ENCODE results near the gene GRB10.
A peak's percentile ranks its signal among the peaks of the same experiment; 100 is the strongest.

Gene GRB10

GRCh38 chr7:50714857-50715256, 67.8 kb downstream of the GRB10 start:
- DNase-seq, result no peak

DNA sequence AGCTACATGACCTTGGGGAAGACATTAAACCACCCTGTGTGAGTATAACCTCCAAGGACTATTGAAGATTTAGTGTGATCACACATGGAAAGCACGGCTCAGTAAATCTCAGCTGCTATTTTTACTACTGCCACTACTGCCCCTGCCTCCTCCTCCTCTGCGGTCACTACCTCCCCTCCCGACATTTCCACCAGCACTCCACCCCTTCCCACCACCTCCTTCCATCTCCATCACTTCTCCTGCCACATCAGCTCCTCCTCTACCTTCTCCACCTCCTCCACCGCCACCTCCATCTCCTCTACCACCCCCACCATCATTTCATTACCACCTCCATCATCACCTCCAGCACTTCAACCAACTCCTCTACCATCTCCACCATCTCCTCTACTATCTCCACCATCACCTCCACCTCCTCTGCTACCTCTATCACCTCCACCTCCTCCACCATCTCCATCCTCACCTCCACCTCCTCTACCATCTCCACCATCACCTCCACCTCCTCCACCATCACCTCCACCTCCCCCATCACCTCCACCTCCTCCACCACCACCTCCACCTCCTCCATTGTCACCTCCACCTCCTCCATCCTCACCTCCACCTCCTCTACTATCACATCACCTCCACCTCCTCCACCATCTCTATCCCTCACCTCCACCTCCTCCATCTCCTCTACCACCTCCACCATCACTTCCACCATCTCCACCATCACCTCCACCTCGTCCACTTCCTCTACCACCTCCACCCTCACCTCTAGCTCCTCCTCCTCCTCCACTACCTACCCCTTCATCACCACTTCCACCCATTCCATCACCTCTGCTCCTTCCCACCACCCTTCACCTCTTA, 69.4 kb downstream of the GRB10 start:
- DNase-seq, result no peak

DNA sequence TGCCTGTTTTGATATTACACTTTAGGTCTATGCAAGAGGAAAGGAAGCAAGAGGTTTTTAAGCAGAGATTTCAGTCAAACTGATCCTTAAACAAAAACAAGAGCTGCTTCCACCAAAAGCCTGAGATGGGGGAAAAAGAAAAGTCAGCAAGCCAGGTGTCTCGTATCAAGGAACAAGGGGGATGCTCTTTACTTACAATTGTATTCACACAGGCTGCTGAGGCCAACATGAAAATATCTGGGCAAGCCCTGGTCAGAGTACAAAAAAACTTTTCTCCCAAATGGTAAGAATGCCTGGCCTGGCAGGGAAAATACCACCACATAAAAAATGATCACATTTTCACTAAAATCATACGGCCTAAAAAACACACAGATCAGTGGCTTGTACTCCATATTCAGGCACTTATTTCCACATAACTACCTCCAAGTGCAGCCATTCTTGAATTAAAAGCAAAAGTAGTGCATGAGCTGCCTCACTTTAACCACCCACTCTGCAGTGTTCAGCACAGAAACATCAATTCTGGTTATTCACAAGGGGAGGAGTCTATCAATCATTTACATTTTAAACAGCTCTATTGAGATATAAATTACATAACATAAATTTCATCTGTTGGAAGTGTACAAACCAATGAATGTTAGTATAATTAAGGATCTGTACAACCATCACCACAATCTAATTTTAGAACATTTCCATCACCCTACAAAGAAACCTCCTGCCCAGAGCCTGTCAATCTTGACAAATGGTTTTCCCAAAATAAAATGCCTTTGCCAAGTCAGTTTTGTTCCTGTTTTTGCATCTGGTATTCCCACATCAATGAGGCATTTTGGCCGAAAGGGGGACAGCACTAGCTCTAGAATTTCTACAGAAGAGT, 70.2 kb downstream of the GRB10 start:
- DNase-seq, result no peak

DNA sequence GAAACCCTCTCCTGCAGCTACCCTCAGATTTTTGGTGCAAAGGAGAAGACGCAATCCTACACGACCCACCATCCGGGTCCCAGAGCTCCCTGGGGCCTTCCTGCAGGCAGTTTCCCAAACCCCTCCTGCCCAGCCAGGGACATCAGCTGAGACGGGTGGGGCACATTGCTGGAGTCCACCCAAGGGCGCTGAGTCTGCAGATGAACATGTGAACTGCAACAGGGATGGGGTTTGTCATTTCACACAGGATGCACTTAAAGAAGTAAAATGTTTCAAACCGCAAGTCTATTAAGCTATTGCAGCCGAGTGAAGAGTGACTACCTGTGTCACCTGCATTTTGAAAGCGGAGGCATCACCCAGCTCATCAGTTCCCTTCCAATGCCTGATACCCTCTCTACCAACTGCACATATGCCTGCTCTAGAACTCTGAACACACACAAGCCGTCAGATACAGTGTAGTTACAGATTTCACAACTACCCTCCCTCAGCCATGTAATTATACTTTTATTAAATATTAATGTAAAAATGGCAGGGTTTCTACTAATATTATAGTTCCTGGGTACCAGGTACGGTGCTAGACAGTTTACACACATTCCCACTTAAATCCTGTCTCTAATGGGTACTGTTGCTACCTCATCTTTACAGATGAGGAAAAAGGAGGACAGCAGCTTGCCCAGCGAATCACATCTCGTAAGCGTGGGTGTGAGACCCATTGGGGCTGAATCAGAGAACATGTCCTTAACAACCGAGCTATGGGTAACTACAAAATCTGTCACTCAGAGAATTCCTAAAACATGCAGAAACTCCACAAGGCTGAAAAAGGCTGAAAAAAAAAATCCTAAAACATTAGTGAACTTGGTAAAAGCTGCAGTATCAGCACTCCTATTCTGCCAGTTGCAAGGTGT, 71.2 kb downstream of the GRB10 start:
- DNase-seq, result no peak

DNA sequence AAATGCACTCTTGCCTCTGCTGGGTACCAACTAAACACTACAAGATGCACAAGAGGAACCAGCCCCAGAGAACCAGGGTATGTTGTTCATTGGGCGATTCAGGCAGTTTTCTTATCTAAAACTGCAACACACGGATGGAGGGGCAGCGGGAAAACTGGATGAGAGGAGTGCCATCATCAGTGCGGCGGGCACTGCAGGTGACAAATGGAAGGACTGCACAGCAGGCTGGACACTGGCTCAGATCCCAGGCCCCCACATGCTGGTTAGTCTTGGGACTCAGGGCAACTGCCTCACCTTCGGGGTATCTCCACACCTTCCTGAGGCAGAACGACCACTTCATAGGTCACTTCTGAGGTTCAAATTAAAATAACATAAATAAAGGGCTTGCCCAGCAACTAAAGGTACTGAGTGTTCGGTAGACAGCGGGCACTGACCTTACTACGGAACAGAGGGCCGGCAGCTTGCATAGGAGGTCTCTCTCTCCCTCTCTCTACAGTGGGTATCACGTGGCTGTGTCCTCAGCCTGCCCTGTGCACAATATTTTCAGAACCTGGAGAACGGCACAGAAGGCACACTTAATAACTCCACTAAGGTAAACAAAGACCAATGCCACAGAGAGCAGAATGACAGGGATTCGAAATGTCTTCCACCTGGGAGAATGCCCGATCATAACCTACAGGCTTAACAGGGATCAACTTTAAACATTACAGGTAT, 72.1 kb downstream of the GRB10 start:
- DNase-seq, result no peak

GRCh38 chr7:50709151-50709550, 73.5 kb downstream of the GRB10 start:
- no peak for DNase-seq

GRCh38 chr7:50707236-50708006, 75.3 kb downstream of the GRB10 start:
- DNase-seq, result no peak

- no peak for DNase-seq
These were observed 76.2 kb downstream of the GRB10 start for GRCh38 chr7:50706469-50706937.

DNA sequence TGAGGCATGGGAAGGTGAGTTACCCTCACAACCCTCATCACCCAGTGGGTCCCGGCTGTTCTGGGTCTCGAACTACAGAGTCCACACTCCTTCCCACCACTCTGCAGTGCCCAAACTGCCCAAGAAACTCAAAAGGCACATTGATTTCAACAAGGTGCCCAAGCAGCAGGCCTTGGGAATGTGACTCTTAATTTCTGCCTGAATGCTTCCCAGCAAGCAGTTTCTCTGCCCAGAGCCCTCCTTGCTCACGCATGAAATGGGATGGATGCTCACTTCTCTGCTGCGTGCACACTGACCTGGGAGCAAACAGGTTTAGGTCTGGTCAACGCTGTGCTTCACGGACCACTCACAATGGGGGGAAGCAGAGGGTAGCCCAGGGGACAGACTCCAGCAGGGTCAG, 77.9 kb downstream of the GRB10 start:
- DNase-seq, result no peak

- DNase-seq, result no peak
These were observed 79.0 kb downstream of the GRB10 start for GRCh38 chr7:50703654-50704053.

DNA sequence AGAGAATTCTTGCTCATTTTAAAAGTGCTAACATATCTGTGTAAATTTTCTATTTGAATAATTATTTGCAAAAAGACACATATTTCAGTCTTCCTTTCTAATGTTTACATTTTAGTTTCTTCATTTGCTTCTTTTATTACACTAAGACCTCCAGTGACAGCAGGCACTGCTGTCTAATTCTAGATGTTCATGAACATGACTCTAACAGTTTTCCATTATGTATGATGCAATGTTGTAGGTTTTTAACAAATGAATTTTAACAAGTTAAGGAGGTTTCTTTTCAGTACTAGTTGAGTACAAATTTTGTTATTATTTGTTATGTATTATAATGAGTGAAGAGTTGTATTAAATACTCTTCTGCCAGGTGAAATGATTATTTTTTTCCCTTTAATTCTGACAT, 83.6 kb downstream of the GRB10 start:
- DNase-seq, result no peak

DNA sequence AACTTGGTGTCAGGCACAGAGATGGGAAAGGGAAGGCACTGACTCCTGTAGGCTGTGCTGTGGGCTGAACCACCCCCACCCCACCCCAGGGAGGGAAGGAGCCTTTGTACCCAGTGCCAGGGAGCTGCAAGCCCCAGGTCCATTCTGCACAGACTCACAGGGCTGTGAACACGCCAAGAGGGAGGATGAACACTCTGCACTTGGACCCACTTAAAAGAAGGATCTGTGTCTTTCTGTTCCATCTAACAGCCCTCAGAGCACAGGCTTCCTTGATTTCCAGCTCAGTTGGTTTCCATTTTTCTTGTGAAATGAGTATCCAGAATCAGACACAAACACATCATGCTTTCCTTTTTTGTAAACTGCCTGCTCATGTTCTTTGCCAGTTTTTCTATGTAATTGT, 84.9 kb downstream of the GRB10 start:
- no peak for DNase-seq

DNA sequence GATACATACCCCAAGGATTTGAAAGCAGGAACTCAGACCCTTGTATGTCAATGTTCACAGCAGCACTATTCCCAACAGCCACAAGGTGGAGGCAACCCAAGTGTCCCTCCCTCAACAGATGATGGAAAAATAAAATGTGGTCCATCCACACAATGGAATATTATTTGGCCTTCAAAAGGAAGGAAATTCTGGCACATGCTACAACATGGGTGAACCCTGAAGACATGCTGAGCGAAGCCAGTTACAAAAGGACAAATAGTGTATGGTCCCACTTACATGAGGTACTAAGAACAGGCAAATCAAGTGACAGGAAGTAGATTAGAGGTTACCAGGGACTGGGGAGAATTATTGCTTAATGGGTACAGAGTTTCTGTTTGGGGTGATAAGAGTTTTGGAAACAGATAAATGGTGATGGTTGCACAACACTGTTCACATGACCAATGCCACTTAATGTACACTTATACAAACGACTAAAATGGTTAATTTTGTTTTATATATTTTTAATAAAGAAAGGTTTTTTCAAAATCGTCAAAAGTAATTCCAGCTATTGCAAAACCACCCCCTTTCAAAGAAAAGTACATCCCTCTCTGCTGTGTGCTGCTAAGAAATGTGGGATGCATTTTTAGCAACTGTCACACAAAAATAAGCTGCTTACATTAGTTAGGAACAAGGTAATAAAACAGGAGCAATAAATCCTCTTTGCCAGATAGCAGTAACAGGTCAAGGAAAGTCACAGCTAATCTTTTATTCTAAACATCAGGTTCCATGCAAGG, 85.7 kb downstream of the GRB10 start:
- DNase-seq, result peak in 1 of 2 donors; percentile 6

DNA sequence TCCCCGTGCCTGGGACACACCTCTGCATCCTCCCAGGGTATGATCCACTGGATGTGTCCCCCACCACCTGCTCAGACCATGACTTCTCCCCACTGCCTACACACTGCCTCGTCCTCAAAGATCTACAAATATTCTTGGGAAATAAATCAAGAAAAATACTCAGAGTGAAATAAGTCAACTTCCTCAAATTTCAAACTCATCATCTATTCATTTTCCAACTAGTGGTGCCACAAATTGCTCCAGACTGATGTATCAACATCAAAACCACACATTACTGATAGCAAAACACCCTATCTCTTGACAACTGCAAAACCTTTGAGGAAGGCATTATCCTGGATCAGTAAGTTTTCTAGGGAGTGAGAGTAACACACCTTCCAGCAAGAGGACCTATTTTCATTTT, 87.7 kb downstream of the GRB10 start:
- no peak for DNase-seq

DNA sequence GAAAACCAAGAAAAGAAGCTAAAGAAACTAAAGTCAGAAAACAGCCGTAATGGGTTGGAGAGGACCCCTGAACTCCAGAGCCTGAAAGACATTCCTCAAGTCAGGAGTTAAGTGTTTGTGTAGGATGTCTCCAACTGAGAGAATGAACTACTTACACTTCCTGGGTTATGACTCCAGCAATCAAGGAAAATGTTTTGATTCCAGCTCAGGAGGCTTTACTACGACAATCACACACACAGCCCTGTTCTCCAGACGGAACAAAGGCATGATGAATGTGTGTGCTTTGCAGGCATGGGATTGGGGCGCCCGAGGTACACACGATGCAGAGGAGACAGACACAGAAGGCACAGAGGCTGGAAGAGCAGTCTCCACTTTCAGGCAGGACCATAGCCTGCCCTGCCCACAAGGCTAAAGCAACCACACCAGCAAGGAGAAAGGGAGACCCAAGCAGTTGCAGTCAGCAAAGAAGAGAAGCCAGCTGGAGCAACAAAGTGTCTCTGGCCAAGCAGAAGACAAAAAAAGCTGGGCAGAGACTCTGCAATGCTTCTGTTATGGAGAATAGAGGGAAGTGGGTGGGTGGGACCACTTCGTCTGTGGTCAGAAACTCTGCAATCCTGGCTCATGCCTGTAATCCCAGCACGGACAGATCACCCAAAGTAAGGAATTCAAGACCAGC, 89.1 kb downstream of the GRB10 start:
- no peak for DNase-seq

DNA sequence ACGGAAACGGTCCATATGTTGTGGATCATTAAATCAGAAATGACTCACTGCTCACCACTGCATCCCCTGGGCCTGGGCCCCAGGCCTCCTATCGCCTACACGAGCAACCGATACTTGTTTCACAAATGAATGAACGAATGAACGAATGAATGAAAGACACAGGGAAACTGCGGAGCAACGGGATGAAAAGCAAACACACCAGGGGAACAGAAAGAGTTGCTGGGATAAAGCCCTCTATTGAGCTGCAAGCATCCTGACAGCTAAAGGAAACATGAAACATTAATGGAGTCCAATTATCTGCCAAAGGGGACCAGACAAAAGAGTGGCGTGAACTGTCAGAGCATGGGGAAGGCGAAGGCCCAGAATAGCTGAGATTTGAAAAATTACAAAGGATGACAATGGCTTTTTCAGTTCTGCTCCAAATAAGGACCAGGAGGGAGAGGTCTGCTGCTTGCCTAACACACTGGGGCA, 92.1 kb downstream of the GRB10 start:
- no peak for DNase-seq

DNA sequence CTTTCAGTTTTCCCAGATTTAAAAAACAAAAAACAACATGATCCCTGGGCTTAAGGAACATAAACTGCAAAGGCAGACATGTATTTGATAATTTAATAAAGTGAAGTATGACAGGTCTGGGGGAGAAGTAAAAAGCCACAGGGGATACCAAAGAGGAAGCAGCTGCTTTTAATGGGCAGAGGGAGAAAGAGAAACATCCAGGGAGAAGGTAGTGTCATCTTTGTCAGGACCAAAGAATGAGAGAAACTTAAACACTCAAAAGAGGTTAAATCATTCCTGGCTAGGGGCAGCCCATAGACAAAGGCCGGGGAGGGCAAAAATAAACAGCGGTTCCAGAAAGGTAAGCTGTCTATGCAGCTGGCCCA, 94.5 kb downstream of the GRB10 start:
- no peak for DNase-seq

DNA sequence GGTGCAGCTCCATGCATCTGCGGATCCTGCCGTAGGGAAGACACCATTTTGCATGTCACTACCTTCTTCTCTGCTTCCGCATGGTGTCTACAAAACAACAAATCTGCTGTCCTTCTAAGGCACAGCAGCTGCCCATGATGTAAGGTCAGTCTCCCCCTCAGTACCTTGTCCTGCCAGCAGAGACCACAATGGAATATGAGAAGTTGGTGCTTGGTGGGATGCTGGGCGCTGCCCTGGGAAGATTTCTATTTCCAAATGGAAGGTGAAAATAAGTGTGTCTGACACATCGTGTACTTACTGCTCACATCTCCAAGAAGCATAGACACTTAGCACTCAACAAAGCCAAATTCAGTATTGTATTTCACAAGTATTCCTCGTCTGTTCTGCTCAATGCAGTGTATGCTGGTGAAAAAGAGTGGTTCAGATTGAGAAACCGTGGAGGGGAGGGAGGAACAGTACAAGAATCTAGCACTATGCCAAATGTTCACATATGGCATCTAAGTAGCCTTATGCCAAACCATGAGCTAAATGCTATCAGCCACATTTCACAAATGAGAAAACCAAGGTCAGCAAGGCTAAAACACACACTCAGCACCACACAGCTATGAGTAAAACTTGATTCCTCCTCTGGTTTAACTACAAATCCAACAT, 95.0 kb downstream of the GRB10 start:
- DNase-seq, result no peak

DNA sequence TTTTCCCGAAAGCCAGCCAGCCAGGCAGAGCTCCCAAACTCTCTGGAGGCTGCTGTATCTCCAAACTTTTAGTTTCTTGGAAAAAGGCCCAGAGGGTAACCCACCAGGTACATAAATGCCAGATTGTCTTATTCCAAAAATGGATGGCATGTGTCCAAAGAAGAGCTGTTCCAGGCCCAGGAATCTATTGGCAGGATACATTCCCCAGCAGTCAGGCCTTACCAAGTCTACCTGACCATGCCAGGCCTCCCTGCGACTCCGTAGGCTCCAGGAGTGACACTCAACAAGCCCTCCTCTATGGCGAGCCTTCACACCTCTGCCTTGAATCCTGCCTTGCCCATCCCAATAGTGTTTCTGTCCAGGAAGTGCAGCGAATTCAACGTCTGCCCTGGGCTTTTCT, 95.6 kb downstream of the GRB10 start:
- no peak for DNase-seq

Data from stimulated activated CD4-positive, alpha-beta T cell treated with anti-CD3 and anti-CD28 coated beads, Interleukin-2, amount 100 ng/mL, for 24 hours (primary cell).